Measurements from ENCODE around the gene PTPRT.

Gene PTPRT

DNA sequence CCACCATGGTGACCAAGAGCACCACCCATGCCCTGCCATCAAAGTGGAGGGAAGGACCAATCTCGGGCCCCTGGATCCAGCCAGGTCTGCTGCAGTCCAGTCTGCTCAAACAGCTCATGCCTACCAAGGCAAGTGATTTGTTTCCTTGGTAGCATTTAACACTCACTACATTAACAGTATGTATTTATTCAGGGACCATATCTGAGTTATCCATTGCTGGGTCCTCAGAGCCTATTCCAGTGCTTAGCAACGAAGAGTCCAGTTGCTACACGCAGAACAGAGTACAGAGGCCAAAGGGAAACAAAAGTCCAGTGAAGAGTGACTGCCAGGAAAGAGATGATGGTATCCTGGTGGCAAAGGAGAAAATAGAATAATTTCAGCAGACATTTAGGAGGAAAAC, 352.2 kb downstream of the PTPRT start:
- no peak overlapping the region for H3K27ac ChIP-seq (ENCODE audit: extremely low read depth, low read depth, low read length)
- H3K36me3 ChIP-seq (ENCODE audit: control insufficient read depth in 2 of 2, insufficient read depth in 1 of 2, low read length in 2 of 2): no peaks in the 10 kb centered on the region
- H3K4me3 ChIP-seq (ENCODE audit: low read depth, low read length): no peak overlapping the region
- POLR2A ChIA-PET: no interaction called here
- H3K9me3 ChIP-seq (ENCODE audit: control insufficient read depth, insufficient read depth, low read depth, low read length): no peaks in the 10 kb centered on the region
- TF ChIP-seq, protein P1, sequence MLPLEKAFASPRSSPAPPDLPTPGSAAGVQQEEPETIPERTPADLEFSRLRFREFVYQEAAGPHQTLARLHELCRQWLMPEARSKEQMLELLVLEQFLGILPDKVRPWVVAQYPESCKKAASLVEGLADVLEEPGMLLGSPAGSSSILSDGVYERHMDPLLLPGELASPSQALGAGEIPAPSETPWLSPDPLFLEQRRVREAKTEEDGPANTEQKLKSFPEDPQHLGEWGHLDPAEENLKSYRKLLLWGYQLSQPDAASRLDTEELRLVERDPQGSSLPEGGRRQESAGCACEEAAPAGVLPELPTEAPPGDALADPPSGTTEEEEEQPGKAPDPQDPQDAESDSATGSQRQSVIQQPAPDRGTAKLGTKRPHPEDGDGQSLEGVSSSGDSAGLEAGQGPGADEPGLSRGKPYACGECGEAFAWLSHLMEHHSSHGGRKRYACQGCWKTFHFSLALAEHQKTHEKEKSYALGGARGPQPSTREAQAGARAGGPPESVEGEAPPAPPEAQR (tag by site-specific recombination; IDR thresholded peaks at IDR 0.05): no peak
- no peaks in the 10 kb centered on the region for H3K4me1 ChIP-seq (ENCODE audit: control insufficient read depth, insufficient read depth, low read length)
- CTCF ChIA-PET: no interaction called here

DNA sequence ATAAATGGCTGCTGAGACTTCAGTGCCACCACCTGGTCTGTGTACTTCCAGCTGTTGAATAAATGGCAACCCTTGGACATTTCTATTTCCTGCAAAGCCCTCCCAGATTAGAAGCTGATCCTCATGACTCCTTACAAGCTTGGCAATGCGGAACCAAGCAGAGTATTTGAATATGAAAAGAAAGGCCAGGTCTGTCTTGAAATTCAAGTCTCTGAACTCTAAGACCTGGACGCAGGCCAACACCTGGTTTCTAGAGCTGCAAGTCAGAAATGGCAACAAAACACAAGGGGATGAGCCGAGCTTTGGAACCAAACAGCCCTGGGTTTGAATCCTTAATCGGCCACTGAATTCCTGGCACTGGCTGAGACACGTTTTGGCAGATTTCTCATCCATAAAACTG, 353.4 kb downstream of the PTPRT start:
- CTCF ChIA-PET: no interaction called here
- TF ChIP-seq ZNF785 (tag by site-specific recombination; IDR thresholded peaks at IDR 0.05): no peak
- TF ChIP-seq, protein P2, sequence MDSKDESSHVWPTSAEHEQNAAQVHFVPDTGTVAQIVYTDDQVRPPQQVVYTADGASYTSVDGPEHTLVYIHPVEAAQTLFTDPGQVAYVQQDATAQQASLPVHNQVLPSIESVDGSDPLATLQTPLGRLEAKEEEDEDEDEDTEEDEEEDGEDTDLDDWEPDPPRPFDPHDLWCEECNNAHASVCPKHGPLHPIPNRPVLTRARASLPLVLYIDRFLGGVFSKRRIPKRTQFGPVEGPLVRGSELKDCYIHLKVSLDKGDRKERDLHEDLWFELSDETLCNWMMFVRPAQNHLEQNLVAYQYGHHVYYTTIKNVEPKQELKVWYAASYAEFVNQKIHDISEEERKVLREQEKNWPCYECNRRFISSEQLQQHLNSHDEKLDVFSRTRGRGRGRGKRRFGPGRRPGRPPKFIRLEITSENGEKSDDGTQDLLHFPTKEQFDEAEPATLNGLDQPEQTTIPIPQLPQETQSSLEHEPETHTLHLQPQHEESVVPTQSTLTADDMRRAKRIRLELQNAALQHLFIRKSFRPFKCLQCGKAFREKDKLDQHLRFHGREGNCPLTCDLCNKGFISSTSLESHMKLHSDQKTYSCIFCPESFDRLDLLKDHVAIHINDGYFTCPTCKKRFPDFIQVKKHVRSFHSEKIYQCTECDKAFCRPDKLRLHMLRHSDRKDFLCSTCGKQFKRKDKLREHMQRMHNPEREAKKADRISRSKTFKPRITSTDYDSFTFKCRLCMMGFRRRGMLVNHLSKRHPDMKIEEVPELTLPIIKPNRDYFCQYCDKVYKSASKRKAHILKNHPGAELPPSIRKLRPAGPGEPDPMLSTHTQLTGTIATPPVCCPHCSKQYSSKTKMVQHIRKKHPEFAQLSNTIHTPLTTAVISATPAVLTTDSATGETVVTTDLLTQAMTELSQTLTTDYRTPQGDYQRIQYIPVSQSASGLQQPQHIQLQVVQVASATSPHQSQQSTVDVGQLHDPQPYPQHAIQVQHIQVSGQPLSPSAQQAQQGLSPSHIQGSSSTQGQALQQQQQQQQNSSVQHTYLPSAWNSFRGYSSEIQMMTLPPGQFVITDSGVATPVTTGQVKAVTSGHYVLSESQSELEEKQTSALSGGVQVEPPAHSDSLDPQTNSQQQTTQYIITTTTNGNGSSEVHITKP (tag by site-specific recombination; IDR thresholded peaks at IDR 0.05): no peak
- no peak for TF ChIP-seq ZNF366 (tag by site-specific recombination; conservative IDR thresholded peaks at IDR 0.05)
- TF ChIP-seq, protein P3, sequence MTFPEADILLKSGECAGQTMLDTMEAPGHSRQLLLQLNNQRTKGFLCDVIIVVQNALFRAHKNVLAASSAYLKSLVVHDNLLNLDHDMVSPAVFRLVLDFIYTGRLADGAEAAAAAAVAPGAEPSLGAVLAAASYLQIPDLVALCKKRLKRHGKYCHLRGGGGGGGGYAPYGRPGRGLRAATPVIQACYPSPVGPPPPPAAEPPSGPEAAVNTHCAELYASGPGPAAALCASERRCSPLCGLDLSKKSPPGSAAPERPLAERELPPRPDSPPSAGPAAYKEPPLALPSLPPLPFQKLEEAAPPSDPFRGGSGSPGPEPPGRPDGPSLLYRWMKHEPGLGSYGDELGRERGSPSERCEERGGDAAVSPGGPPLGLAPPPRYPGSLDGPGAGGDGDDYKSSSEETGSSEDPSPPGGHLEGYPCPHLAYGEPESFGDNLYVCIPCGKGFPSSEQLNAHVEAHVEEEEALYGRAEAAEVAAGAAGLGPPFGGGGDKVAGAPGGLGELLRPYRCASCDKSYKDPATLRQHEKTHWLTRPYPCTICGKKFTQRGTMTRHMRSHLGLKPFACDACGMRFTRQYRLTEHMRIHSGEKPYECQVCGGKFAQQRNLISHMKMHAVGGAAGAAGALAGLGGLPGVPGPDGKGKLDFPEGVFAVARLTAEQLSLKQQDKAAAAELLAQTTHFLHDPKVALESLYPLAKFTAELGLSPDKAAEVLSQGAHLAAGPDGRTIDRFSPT (tag by site-specific recombination; IDR thresholded peaks at IDR 0.05): no peak
- TF ChIP-seq GFI1B (tag by site-specific recombination; IDR thresholded peaks at IDR 0.05): no peak
- no peak for TF ChIP-seq ZNF544 (tag by site-specific recombination; IDR thresholded peaks at IDR 0.05)
- TF ChIP-seq ZNF138 (tag by site-specific recombination; IDR thresholded peaks at IDR 0.05; ENCODE audit: borderline replicate concordance): no peak
- no peak for TF ChIP-seq EGR2 (tag by site-specific recombination; IDR thresholded peaks at IDR 0.05; ENCODE audit: low read depth)
- POLR2A ChIA-PET: no interaction called here
- H3K9me3 ChIP-seq (ENCODE audit: control insufficient read depth, insufficient read depth, low read depth, low read length): no peaks in the 10 kb centered on the region
- no peak overlapping the region for H3K4me3 ChIP-seq (ENCODE audit: low read depth, low read length)
- H3K4me1 ChIP-seq (ENCODE audit: control insufficient read depth, insufficient read depth, low read length): no peaks in the 10 kb centered on the region
- no peak overlapping the region for H3K27ac ChIP-seq (ENCODE audit: extremely low read depth, low read depth, low read length)
- no peaks in the 10 kb centered on the region for H3K36me3 ChIP-seq (ENCODE audit: control insufficient read depth in 2 of 2, insufficient read depth in 1 of 2, low read length in 2 of 2)

DNA sequence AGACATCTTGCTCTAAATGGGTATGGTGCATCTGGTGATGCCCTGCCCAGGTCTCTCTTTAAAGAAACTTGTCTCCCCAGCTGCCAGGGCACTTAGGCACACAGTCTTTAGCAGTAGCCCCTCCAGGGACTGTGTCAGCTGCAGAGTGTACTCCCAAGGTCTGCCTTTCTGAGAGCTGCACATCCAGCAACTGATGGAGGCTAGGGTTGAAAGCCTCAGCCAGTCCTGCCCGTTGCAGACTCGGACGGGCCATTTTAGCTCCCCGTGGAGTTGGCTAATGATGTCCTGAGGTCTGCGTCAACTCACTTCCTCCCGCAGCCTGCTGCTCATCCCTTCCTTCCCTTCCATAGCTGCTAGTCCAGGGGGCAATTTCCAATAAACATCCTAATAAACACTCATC, 381.8 kb downstream of the PTPRT start:
- ChIA-PET CTCF (no interaction called here), POLR2A (no interaction called here)
- Histone ChIP-seq H3K9me3 (ENCODE audit: control insufficient read depth, insufficient read depth, low read depth, low read length) (no peaks in the 10 kb centered on the region), H3K4me3 (ENCODE audit: low read depth, low read length) (no peak overlapping the region), H3K27ac (ENCODE audit: extremely low read depth, low read depth, low read length) (no peak overlapping the region), H3K36me3 (ENCODE audit: control insufficient read depth in 2 of 2, insufficient read depth in 1 of 2, low read length in 2 of 2) (no peaks in the 10 kb centered on the region), H3K4me1 (ENCODE audit: control insufficient read depth, insufficient read depth, low read length) (no peaks in the 10 kb centered on the region)
- TF ChIP-seq ZNF600 (tag by site-specific recombination; IDR thresholded peaks at IDR 0.05): no peak
- no peak for TF ChIP-seq ZNF404 (tag by site-specific recombination; IDR thresholded peaks at IDR 0.05)
- TF ChIP-seq MYNN (tag by site-specific recombination; IDR thresholded peaks at IDR 0.05; ENCODE audit: borderline replicate concordance): no peak
- no peak for TF ChIP-seq HOXA7 (CRISPR knock-in tag; IDR thresholded peaks at IDR 0.05; ENCODE audit: borderline replicate concordance)
- TF ChIP-seq, protein P4, sequence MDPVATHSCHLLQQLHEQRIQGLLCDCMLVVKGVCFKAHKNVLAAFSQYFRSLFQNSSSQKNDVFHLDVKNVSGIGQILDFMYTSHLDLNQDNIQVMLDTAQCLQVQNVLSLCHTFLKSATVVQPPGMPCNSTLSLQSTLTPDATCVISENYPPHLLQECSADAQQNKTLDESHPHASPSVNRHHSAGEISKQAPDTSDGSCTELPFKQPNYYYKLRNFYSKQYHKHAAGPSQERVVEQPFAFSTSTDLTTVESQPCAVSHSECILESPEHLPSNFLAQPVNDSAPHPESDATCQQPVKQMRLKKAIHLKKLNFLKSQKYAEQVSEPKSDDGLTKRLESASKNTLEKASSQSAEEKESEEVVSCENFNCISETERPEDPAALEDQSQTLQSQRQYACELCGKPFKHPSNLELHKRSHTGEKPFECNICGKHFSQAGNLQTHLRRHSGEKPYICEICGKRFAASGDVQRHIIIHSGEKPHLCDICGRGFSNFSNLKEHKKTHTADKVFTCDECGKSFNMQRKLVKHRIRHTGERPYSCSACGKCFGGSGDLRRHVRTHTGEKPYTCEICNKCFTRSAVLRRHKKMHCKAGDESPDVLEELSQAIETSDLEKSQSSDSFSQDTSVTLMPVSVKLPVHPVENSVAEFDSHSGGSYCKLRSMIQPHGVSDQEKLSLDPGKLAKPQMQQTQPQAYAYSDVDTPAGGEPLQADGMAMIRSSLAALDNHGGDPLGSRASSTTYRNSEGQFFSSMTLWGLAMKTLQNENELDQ (tag by site-specific recombination; IDR thresholded peaks at IDR 0.05; ENCODE audit: low read depth): no peak
- TF ChIP-seq ZNF558 (tag by site-specific recombination; IDR thresholded peaks at IDR 0.05): no peak
- TF ChIP-seq ZNF324 (tag by site-specific recombination; IDR thresholded peaks at IDR 0.05): no peak
- no peak for TF ChIP-seq ZNF391 (tag by site-specific recombination; IDR thresholded peaks at IDR 0.05; ENCODE audit: borderline replicate concordance, low read depth)
- TF ChIP-seq ZNF37A (tag by site-specific recombination; IDR thresholded peaks at IDR 0.05): no peak
- TF ChIP-seq ZNF629 (tag by site-specific recombination; IDR thresholded peaks at IDR 0.05): no peak
- TF ChIP-seq, protein P5, sequence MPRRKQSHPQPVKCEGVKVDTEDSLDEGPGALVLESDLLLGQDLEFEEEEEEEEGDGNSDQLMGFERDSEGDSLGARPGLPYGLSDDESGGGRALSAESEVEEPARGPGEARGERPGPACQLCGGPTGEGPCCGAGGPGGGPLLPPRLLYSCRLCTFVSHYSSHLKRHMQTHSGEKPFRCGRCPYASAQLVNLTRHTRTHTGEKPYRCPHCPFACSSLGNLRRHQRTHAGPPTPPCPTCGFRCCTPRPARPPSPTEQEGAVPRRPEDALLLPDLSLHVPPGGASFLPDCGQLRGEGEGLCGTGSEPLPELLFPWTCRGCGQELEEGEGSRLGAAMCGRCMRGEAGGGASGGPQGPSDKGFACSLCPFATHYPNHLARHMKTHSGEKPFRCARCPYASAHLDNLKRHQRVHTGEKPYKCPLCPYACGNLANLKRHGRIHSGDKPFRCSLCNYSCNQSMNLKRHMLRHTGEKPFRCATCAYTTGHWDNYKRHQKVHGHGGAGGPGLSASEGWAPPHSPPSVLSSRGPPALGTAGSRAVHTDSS (tag by site-specific recombination; IDR thresholded peaks at IDR 0.05): no peak
- TF ChIP-seq ZBTB7A (tag by site-specific recombination; IDR thresholded peaks at IDR 0.05; ENCODE audit: low read depth): no peak
- TF ChIP-seq ZNF239 (tag by site-specific recombination; IDR thresholded peaks at IDR 0.05): no peak
